HG03045 (cell line): ENCODE data around the gene PKIB.

Experiments used
- ATAC-seq: cut with Tn5 transposase; IDR thresholded peaks from one replicate; pipeline ENCODE4 v1.9.1; 2021; ENCODE audit warnings: mild to moderate bottlenecking, moderate library complexity; ENCODE audit not compliant: unreplicated experiment

The PKIB gene

GRCh38 chr6:122702841-122703240 lies 92.6 kb downstream of the PKIB start:
- no peak for ATAC-seq

- ATAC-seq: no peak
Observed at GRCh38 chr6:122704066-122704465, 93.9 kb downstream of the PKIB start.

- ATAC-seq: no peak
Observed at GRCh38 chr6:122709922-122710512, 99.8 kb downstream of the PKIB start.

GRCh38 chr6:122710908-122711635 lies 100.9 kb downstream of the PKIB start:
- ATAC-seq: no peak

GRCh38 chr6:122712093-122712447 lies 101.9 kb downstream of the PKIB start:
- ATAC-seq: no peak

- no peak for ATAC-seq
Observed at GRCh38 chr6:122712448-122713137, 102.4 kb downstream of the PKIB start.

- ATAC-seq: no peak
Observed at GRCh38 chr6:122713138-122713537, 102.9 kb downstream of the PKIB start.

GRCh38 chr6:122714059-122714458 lies 103.9 kb downstream of the PKIB start:
- no peak for ATAC-seq

- ATAC-seq: no peak
Observed at GRCh38 chr6:122715725-122716124, 105.5 kb downstream of the PKIB start.

GRCh38 chr6:122717350-122717749 lies 107.1 kb downstream of the PKIB start:
- no peak for ATAC-seq

- ATAC-seq: no peak
Observed at GRCh38 chr6:122718616-122719015, 108.4 kb downstream of the PKIB start.

- ATAC-seq: no peak
Observed at GRCh38 chr6:122719176-122719575, 109.0 kb downstream of the PKIB start.

GRCh38 chr6:122722746-122723145 lies 112.5 kb downstream of the PKIB start:
- ATAC-seq: no peak

GRCh38 chr6:122726649-122727048 lies 116.4 kb downstream of the PKIB start:
- no peak for ATAC-seq

GRCh38 chr6:122727244-122727643 lies 117.0 kb downstream of the PKIB start:
- no peak for ATAC-seq

- ATAC-seq: no peak
Observed at GRCh38 chr6:122730334-122730733, 120.1 kb downstream of the PKIB start.

- no peak for ATAC-seq
Observed at GRCh38 chr6:122730775-122731386, 120.7 kb downstream of the PKIB start.

- no peak for ATAC-seq
Observed at GRCh38 chr6:122733259-122733658, 123.1 kb downstream of the PKIB start.

GRCh38 chr6:122734529-122735395 lies 124.6 kb downstream of the PKIB start:
- ATAC-seq: no peak

GRCh38 chr6:122735582-122735981 lies 125.4 kb downstream of the PKIB start:
- no peak for ATAC-seq

- ATAC-seq: no peak
Observed at GRCh38 chr6:122736163-122736562, 126.0 kb downstream of the PKIB start.
